Lower lobe of right lung (tissue), 2 donors: ENCODE data around the gene ITGA5. TPM values are rescaled to one million over a fixed set of nuclear protein-coding genes. Genes with fewer than 3 reads are reported as not detected.

ENCODE experiments used
- ATAC-seq, 2 donors: fragments of 200-7000 bp; cut with Tn5 transposase; one replicate each; pipeline ENCODE4 v1.9.1; 2020 to 2022; ENCODE audit warnings: mild to moderate bottlenecking in 2 of 2, moderate library complexity in 2 of 2
- DNase-seq: peaks from one replicate; pipeline ENCODE4 v3.0.0-alpha.2; 2020
- H3K27ac ChIP-seq: fragments of 200-600 bp; one replicate; pipeline ENCODE4 v1.8.0; 2022
- H3K27me3 ChIP-seq: fragments of 200-600 bp; one replicate; pipeline ENCODE4 v1.8.0; 2022; ENCODE audit warnings: low read depth
- H3K36me3 ChIP-seq: fragments of 200-600 bp; one replicate; pipeline ENCODE4 v1.8.0; 2022; ENCODE audit warnings: mild to moderate bottlenecking
- H3K4me1 ChIP-seq: fragments of 200-600 bp; one replicate; pipeline ENCODE4 v1.8.0; 2022
- H3K4me3 ChIP-seq: fragments of 200-600 bp; one replicate; pipeline ENCODE4 v1.8.0; 2022; ENCODE audit warnings: mild to moderate bottlenecking
- H3K9me3 ChIP-seq: fragments of 200-600 bp; one replicate; pipeline ENCODE4 v1.8.0; 2022
- CTCF ChIP-seq: fragments of 200-600 bp; IDR thresholded peaks from one replicate; pipeline ENCODE4 v1.8.0; 2022; ENCODE audit warnings: antibody characterized with exemption, mild to moderate bottlenecking
- intact Hi-C: fragments of 100-400 bp; cut with DNase I; formaldehyde crosslinking; loops from one replicate; pipeline ENCODE4 v1.11.0; 2022
- total RNA-seq: library from RNA; stranded (reverse); fragmentation: NEBNext Ultra II Directional; extraction: Animal tissue kit (Norgen Biotek cat#: 25700); gene quantifications from one replicate; pipeline ENCODE4 v1.2.1, GENCODE V29; 2021
- donor health status: DM: no; HTN: yes; CAD: no; lungs with severe emphysema.

Gene ITGA5
- total RNA-seq, 1 donor from 2014 or later, result 97.1 TPM

- intact Hi-C loops, result no loop called here
- TF ChIP-seq CTCF, result no peak
- Histone ChIP-seq H3K36me3 (peaks cover 5% of the 10 kb centered on the region), H3K9me3 (no peaks in the 10 kb centered on the region), H3K27ac (peak overlapping the region; percentile 37), H3K4me1 (peaks cover 44% of the 10 kb centered on the region), H3K4me3 (peak overlapping the region; percentile 46), H3K27me3 (no peaks in the 10 kb centered on the region)
- DNase-seq (no peak), ATAC-seq (no peak)
Observed at GRCh38 chr12:54368025-54368708, 50.9 kb downstream of the ITGA5 start.

- peaks cover 24% of the 10 kb centered on the region for H3K4me1 ChIP-seq
- H3K27ac ChIP-seq, result no peak within 1 kb of the TSS
- no peak for ATAC-seq
- H3K9me3 ChIP-seq, result no peaks in the 10 kb centered on the region
- no peaks in the 10 kb centered on the region for H3K36me3 ChIP-seq
- H3K4me3 ChIP-seq, result no peak within 1 kb of the TSS
- no peaks in the 10 kb centered on the region for H3K27me3 ChIP-seq
- intact Hi-C loops, result no loop called here
- no peak for TF ChIP-seq CTCF
- DNase-seq, result no peak
Observed at GRCh38 chr12:54364413-54364812, 54.7 kb downstream of the ITGA5 start, which contains the start of gene GPR84. GPR84 (minus strand) TSS chr12:54364486; CDS start chr12:54363851, 635 bp downstream.

DNA sequence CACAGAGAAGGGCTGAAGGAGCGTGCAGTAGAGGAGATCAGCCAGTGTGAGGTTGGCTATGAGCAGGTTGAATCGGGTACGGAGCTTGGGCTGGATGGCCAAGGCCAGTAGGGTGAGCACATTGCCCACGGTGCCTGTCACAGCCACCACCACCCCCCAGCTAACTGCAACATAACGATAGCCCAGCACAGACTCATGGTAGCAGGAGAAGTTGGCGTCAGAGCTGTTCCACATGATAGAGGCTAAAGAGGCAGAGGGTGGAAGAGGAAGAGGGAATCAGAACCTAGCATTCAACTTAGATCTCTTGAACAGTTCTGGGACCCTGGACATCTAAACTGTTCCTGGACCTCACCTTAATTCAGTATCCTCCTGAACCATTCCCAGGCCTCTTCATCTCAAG is 55.4 kb downstream of the ITGA5 start:
- TF ChIP-seq CTCF, result no peak
- Histone ChIP-seq H3K4me3 (no peak overlapping the region), H3K9me3 (no peaks in the 10 kb centered on the region), H3K4me1 (peaks cover 18% of the 10 kb centered on the region), H3K27me3 (no peaks in the 10 kb centered on the region), H3K27ac (no peak overlapping the region), H3K36me3 (no peaks in the 10 kb centered on the region)
- ATAC-seq (no peak), DNase-seq (no peak)
- intact Hi-C loops, result no loop called here

DNA sequence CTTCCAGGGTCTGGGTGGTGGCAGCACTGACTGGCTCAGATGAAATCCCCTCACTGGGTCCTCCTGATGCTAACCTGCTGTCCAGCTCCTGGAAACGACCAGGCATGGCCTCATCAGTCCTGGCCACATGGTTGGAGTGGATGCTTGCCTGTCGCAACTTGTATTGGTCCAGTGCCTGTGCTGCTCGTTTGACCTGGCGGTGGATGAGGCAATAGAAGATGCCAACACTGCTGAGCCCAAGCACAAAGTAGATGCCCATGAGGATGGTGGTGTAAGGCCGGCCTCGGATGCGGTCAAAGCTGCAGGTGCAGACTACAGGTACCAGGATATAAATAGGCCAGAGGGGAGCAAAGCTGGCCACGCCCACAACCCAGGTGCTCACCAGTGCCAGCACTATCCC is 56.0 kb downstream of the ITGA5 start:
- no peak overlapping the region for H3K4me3 ChIP-seq
- ATAC-seq, result no peak

GRCh38 chr12:54360717-54361456 is 58.2 kb downstream of the ITGA5 start:
- H3K27ac ChIP-seq, result no peak overlapping the region
- DNase-seq, result peak; percentile 85

More for the DNA sequence above, 56.0 kb downstream of the ITGA5 start:
- Histone ChIP-seq H3K27ac (no peak overlapping the region), H3K4me1 (peaks cover 18% of the 10 kb centered on the region), H3K9me3 (no peaks in the 10 kb centered on the region), H3K27me3 (no peaks in the 10 kb centered on the region), H3K36me3 (no peaks in the 10 kb centered on the region)
- no peak for TF ChIP-seq CTCF
- DNase-seq, result no peak
- intact Hi-C loops, result no loop called here

More at GRCh38 chr12:54360717-54361456, 58.2 kb downstream of the ITGA5 start:
- Histone ChIP-seq H3K4me1 (peaks cover 30% of the 10 kb centered on the region), H3K4me3 (no peak overlapping the region), H3K36me3 (no peaks in the 10 kb centered on the region), H3K27me3 (no peaks in the 10 kb centered on the region), H3K9me3 (no peaks in the 10 kb centered on the region)
- peak; percentile 73 for TF ChIP-seq CTCF
- intact Hi-C loops, result no loop called here
- ATAC-seq, result peak in 1 of 2 donors; percentile 42
